ENCODE data around the gene VPS25.

DNA sequence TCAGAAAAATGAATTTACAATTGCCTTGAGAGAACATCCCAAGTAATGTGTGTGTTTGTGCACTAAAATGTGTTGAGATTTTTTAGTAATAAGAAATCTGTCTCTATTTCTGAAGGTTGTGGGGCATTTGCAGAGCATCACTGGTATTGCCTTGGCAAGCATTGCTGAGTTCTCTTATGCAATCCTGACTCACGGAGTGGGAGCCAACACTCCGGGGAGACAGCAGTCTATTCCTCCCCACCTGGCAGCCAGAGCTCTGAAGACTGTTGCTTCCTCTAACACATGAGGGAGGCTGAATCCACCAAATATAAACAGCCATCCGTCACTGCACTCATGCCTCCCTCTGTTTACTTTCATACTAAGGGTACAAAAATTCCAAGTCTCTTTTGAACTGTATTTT is 36.0 kb downstream of the VPS25 start:
- TF ChIP-seq, protein P1, sequence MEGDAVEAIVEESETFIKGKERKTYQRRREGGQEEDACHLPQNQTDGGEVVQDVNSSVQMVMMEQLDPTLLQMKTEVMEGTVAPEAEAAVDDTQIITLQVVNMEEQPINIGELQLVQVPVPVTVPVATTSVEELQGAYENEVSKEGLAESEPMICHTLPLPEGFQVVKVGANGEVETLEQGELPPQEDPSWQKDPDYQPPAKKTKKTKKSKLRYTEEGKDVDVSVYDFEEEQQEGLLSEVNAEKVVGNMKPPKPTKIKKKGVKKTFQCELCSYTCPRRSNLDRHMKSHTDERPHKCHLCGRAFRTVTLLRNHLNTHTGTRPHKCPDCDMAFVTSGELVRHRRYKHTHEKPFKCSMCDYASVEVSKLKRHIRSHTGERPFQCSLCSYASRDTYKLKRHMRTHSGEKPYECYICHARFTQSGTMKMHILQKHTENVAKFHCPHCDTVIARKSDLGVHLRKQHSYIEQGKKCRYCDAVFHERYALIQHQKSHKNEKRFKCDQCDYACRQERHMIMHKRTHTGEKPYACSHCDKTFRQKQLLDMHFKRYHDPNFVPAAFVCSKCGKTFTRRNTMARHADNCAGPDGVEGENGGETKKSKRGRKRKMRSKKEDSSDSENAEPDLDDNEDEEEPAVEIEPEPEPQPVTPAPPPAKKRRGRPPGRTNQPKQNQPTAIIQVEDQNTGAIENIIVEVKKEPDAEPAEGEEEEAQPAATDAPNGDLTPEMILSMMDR (IDR thresholded peaks at IDR 0.05) = no peak
- TF ChIP-seq POLR2A (IDR thresholded peaks at IDR 0.05) = no peak
